NCI-H1092 (cell line): ENCODE measurements around the gene BRWD1.
"Not testable (repeated sequence)": the region's sequence is repeated elsewhere in the genome, so short reads cannot be mapped to it uniquely, and the experiment has no call there.

Source experiments
- DNase-seq: peaks from one replicate; lab custom pipeline; 2025; lab: John Stamatoyannopoulos, UW

BRWD1 gene

GRCh38 chr21:39173716-39174680 lies 139.4 kb downstream of the BRWD1 start:
- DNase-seq: no peak

GRCh38 chr21:39169906-39170305 lies 143.5 kb downstream of the BRWD1 start:
- no peak for DNase-seq

GRCh38 chr21:39168800-39169199 lies 144.6 kb downstream of the BRWD1 start:
- no peak for DNase-seq

GRCh38 chr21:39164523-39164922 lies 148.9 kb downstream of the BRWD1 start:
- DNase-seq: no peak

- no peak for DNase-seq
Measured at GRCh38 chr21:39161064-39161463, 152.4 kb downstream of the BRWD1 start.

- no peak for DNase-seq
Measured at GRCh38 chr21:39159342-39160063, 153.9 kb downstream of the BRWD1 start.

- not testable (repeated sequence) for DNase-seq
Measured at GRCh38 chr21:39157241-39157640, 156.2 kb downstream of the BRWD1 start.

GRCh38 chr21:39156024-39156423 lies 157.4 kb downstream of the BRWD1 start:
- DNase-seq: no peak

GRCh38 chr21:39155578-39155977 lies 157.9 kb downstream of the BRWD1 start:
- DNase-seq: no peak

DNA sequence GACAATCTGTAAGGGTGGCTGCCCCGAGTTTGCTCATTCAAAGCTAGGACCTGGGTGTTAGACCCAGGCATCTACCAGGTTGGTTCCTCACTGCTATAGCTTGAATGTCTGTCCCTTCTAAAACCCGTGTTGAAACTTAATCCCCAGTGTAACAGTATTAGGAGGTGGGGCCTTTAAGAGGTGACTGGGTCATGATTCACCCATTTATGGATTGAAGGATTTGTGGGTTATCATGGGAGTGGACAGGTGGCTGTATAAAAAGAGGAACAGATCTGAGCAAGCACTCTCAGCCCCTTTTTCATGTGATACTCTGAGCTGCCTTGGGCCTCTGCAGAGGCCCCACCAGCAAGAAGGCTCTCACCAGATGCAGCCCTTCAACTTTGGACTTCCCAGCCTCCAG lies 159.6 kb downstream of the BRWD1 start:
- no peak for DNase-seq

DNA sequence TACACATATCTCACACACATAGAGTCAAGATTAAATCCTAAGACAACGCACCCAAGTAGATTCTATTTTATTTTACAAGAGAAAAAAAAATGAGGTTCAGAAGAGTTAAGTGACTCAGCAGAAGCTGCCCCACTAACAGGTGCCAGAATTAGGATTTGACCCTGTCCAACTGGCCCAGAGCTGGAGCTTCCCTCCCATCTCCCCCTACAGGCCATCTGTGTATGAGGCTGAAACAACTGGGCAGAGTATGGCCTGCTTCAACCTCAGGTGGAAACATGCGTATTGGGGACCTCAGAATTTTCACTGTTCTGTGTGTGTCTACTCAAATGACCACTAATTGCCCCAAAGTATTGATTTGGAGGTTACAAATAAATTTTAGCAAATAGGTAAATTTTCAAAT lies 160.1 kb downstream of the BRWD1 start:
- DNase-seq: no peak

DNA sequence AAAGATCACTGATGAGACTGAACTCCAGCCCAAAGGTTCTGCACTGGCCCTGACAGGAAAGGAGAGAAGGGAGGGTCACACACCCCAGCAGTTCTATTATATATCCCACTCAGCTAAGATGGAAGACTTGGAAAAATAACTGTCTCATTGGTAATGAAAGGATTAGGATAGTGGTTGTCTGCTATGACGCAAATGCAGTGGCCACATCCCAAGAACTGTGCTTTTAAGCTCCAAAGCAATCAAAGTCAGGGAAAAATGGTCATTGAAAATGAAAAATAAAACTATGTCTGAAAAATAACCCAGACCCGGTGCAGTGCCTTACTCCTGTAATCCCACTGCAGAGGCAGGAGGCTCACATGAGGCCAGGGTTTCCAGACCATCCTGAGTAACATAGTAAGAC lies 161.2 kb downstream of the BRWD1 start:
- DNase-seq: no peak

- no peak for DNase-seq
Measured at GRCh38 chr21:39150877-39151276, 162.6 kb downstream of the BRWD1 start.

DNA sequence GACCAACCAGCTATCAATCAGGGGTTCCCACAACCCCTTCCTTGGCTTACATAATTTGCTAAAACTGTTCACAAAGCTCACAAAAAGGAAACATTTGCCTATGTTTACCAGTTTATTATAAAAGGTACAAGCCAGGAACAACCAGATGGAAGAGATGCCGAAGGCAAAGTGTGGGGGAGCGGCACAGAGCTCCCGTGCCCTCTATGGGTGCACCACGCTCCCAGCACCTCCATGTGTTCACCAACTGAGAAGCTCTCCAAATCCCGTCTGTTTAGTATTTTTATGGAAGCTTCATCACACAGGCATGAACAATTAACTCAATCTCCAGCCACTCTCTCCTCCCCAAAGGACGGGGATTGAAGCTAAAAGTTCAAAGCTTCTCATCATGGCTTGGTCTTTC lies 163.1 kb downstream of the BRWD1 start:
- DNase-seq: no peak

- no peak for DNase-seq
Measured at GRCh38 chr21:39149882-39150281, 163.6 kb downstream of the BRWD1 start.

DNA sequence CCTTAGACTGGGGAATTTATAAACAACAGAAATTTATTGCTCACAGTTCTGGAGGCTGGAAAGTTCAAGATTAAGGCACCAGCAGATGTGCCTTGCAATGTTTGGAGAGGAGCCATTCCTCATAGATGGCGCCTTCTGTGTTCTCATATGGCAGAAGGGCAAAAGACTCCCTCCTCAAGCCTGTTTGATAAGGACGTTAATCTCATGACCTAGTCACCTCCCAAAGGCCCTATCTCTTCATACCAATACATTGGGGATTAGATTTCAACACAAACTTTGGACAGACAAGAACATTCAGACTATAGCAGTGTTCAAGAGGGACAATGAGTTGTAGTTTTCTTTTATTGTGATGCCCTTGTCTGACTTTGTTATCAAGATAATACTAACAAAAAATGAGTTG lies 164.5 kb downstream of the BRWD1 start:
- no peak for DNase-seq

GRCh38 chr21:39144191-39144590 lies 169.2 kb downstream of the BRWD1 start:
- no peak for DNase-seq

DNA sequence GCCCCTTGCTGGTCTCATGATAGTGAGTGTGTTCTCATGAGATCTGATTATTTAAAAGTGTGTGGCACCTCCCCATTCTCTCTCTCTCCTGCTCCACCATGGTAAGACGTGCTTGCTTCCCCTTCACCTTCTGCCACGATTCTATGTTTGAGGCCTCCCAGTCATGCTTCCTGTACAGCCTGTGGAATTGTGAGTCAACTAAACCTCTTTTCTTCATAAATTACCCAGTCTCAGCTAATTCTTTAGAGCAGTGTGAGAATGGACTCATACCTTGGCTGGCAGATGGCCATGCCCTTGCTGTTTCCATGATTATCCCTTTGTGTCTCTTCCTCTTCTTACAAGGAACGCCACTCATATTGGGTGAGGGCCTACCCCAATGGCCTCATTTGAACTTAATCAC lies 170.5 kb downstream of the BRWD1 start:
- DNase-seq: no peak

GRCh38 chr21:39141502-39141901 lies 171.9 kb downstream of the BRWD1 start:
- no peak for DNase-seq

- no peak for DNase-seq
Measured at GRCh38 chr21:39137248-39138178, 175.9 kb downstream of the BRWD1 start.

DNA sequence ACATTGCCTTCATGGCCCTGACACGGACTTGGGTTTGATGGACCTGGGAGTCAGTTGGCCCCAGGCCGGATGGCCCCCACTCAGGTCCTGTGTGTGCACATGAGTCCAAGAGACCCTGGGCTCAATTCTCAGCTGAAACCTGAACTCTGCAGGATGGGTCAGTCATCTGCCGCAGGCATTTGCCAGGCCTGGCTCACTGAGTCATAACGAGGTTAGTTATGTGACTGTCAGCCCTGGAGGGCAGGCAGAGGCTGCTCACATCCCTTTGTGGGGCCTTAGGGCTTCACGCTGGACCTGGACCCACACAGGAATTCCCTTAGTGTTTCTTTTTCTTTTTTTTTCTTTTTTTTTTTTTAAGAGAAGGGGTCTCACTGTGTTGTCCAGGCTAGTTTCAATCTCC lies 176.7 kb downstream of the BRWD1 start:
- DNase-seq: no peak

DNA sequence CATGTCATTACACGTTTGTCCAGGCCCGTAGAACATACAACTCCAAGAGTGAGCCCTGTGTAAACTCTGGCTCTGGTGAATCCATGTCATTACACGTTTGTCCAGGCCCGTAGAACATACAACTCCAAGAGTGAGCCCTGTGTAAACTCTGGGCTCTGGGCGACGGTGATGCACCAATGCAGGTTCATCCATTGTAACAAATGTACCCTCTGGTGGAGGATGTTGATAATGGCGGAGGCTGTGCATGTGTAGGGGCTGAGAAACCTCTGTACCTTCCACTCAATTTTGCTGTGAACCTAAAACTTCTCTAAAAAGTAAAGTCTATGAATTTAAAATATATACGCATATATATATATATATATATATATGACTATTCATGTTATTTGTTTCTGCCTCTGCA lies 177.3 kb downstream of the BRWD1 start:
- peak; percentile 4 for DNase-seq
